ENCODE results near the gene HS3ST2. TPM values are rescaled to one million over a fixed set of nuclear protein-coding genes. Genes with fewer than 3 reads are reported as not detected.

HS3ST2 gene
- total RNA-seq, 4 donors from 2014 or later = 0.87 to 3.0 (median 2.3) TPM

- Histone ChIP-seq H3K9me3 (peaks cover 0 to 16% (median 0%) of the 10 kb centered on the region in 4 donors), H3K36me3 (no peaks in the 10 kb centered on the region), H3K27me3 (no peaks in the 10 kb centered on the region), H3K4me3 (no peak overlapping the region), H3K4me1 (no peaks in the 10 kb centered on the region), H3K27ac (no peak overlapping the region)
- WGBS, 2 donors = 85 to 92% methylated on average over 2 of the region's 2 CpGs
- no peak for DNase-seq (ENCODE audit: low spot score in 2 of 2)
- TF ChIP-seq EP300 (IDR thresholded peaks at IDR 0.05) = no peak
- TF ChIP-seq, protein P1, sequence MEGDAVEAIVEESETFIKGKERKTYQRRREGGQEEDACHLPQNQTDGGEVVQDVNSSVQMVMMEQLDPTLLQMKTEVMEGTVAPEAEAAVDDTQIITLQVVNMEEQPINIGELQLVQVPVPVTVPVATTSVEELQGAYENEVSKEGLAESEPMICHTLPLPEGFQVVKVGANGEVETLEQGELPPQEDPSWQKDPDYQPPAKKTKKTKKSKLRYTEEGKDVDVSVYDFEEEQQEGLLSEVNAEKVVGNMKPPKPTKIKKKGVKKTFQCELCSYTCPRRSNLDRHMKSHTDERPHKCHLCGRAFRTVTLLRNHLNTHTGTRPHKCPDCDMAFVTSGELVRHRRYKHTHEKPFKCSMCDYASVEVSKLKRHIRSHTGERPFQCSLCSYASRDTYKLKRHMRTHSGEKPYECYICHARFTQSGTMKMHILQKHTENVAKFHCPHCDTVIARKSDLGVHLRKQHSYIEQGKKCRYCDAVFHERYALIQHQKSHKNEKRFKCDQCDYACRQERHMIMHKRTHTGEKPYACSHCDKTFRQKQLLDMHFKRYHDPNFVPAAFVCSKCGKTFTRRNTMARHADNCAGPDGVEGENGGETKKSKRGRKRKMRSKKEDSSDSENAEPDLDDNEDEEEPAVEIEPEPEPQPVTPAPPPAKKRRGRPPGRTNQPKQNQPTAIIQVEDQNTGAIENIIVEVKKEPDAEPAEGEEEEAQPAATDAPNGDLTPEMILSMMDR (IDR thresholded peaks at IDR 0.05) = no peak
- no peak for TF ChIP-seq POLR2A (IDR thresholded peaks at IDR 0.05)
Measured at GRCh38 chr16:22797551-22797950, 16.4 kb upstream of the HS3ST2 start.

- WGBS, 2 donors = 64 to 67% methylated on average over 2 of the region's 2 CpGs
- H3K4me1 ChIP-seq = no peaks in the 10 kb centered on the region
- TF ChIP-seq, protein P1 (IDR thresholded peaks at IDR 0.05) = no peak
- TF ChIP-seq EP300 (IDR thresholded peaks at IDR 0.05) (no peak), POLR2A (IDR thresholded peaks at IDR 0.05) (no peak)
- peaks cover 0 to 9% (median 0%) of the 10 kb centered on the region in 4 donors for H3K9me3 ChIP-seq
- DNase-seq (ENCODE audit: low spot score in 2 of 2) = no peak
- H3K36me3 ChIP-seq = no peaks in the 10 kb centered on the region
- no peaks in the 10 kb centered on the region for H3K27me3 ChIP-seq
- H3K27ac ChIP-seq = no peak overlapping the region
- no peak overlapping the region for H3K4me3 ChIP-seq
Measured at GRCh38 chr16:22799113-22799512, 14.8 kb upstream of the HS3ST2 start.

GRCh38 chr16:22804893-22805292 is 9.1 kb upstream of the HS3ST2 start:
- Histone ChIP-seq H3K9me3 (no peaks in the 10 kb centered on the region), H3K27me3 (no peaks in the 10 kb centered on the region), H3K27ac (no peak overlapping the region), H3K36me3 (no peaks in the 10 kb centered on the region), H3K4me3 (no peak overlapping the region), H3K4me1 (no peaks in the 10 kb centered on the region)
- DNase-seq (ENCODE audit: low spot score in 2 of 2) = no peak
- no peak for TF ChIP-seq EP300 (IDR thresholded peaks at IDR 0.05)
- WGBS, 2 donors = 83 to 84% methylated on average over 5 of the region's 5 CpGs

- H3K27ac ChIP-seq = no peak overlapping the region
- no peak for DNase-seq (ENCODE audit: low spot score in 2 of 2)
- no peaks in the 10 kb centered on the region for H3K9me3 ChIP-seq
- no peaks in the 10 kb centered on the region for H3K27me3 ChIP-seq
- no peak overlapping the region for H3K4me3 ChIP-seq
- TF ChIP-seq POLR2A (IDR thresholded peaks at IDR 0.05) = no peak
- no peaks in the 10 kb centered on the region for H3K36me3 ChIP-seq
- H3K4me1 ChIP-seq = no peaks in the 10 kb centered on the region
Measured at GRCh38 chr16:22805326-22805725, 8.6 kb upstream of the HS3ST2 start.

- no peak for DNase-seq (ENCODE audit: low spot score in 2 of 2)
- 53 to 68% methylated on average over 8 of the region's 8 CpGs for WGBS, 2 donors
- no peak overlapping the region for H3K27ac ChIP-seq
- H3K4me3 ChIP-seq = no peak overlapping the region
- TF ChIP-seq, protein P1 (IDR thresholded peaks at IDR 0.05) = no peak
- TF ChIP-seq EP300 (IDR thresholded peaks at IDR 0.05) (no peak), POLR2A (IDR thresholded peaks at IDR 0.05) (no peak)
- H3K4me1 ChIP-seq = no peaks in the 10 kb centered on the region
- H3K27me3 ChIP-seq = no peaks in the 10 kb centered on the region
- H3K36me3 ChIP-seq = no peaks in the 10 kb centered on the region
- no peaks in the 10 kb centered on the region for H3K9me3 ChIP-seq
Measured at GRCh38 chr16:22806811-22807210, 7.2 kb upstream of the HS3ST2 start.

DNA sequence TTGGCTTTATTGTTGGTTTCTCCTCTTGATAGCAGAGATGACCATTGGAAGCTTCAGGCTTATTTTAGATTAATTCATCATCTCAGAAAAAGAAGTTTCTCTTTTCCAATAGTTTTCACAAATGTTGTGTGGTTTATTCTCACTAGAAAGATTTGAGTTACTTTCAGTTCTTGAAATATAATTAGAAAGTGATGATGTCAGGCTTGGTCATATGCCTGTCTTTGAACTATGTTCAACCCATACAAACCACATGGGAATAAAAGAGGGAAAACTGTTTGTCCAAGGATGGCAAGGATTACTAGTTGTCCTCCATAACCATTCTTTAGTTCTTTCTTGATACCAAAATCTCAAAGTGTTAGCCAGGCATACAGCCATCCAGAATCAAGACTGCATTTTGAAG is 3.7 kb upstream of the HS3ST2 start:
- H3K4me1 ChIP-seq = peaks cover 0 to 20% (median 6%) of the 10 kb centered on the region in 4 donors
- H3K36me3 ChIP-seq = no peaks in the 10 kb centered on the region
- no peak overlapping the region for H3K27ac ChIP-seq
- TF ChIP-seq, protein P1 (IDR thresholded peaks at IDR 0.05) = no peak
- TF ChIP-seq EP300 (IDR thresholded peaks at IDR 0.05) = no peak
- no peak for TF ChIP-seq POLR2A (IDR thresholded peaks at IDR 0.05)
- no peaks in the 10 kb centered on the region for H3K9me3 ChIP-seq
- H3K27me3 ChIP-seq = peaks cover 0 to 27% of the 10 kb centered on the region in 2 donors
- no peak overlapping the region for H3K4me3 ChIP-seq
- DNase-seq (ENCODE audit: low spot score in 2 of 2) = no peak

Measured in tibial nerve (tissue), 4 donors.